VCaP (cell line): ENCODE measurements around the gene KLHL25.

Source experiments
- H3K27ac ChIP-seq: fragments of 450-650 bp; 2 replicates; pipeline ENCODE4 v1.5.1; 2017
- TF ChIP-seq, protein P1 (sequence below): fragments of 450-650 bp; conservative IDR thresholded peaks from 2 replicates; pipeline ENCODE4 v1.5.1; 2017; ENCODE audit warnings: mild to moderate bottlenecking, moderate library complexity

Gene KLHL25

GRCh38 chr15:85772668-85773067, 22.1 kb downstream of the KLHL25 start:
- no peak overlapping the region for H3K27ac ChIP-seq

DNA sequence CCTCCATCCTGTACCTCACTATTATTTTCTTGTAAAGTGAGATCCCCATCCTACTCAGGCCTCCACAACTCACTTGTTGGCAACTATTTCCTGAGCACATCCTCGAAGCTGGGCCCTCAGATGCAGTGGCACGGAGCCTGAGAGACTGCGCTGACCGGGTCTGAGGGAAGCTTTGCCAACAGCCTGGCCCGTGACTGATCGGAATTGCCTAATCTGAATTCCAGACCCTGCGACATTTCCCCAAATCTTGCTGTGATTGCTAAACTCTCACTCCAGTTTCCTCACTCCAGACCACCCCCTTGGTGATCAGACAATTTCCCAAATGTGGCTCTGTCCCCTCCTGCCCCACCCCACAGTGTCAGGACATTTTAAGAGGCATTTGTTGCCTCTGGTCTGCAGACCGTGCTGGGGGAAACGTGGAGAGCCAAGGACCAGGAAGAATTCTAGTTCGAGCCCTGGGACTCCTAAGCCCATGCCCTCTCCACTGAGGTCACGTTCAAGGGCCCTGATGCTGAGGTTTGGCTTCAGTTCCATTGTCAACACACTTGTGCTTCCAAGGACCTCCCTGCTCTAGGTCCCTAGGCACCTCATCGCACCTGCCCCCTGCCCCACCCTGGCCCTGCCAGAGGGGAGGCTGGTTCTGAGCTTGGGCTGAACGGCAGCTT, 22.8 kb downstream of the KLHL25 start:
- TF ChIP-seq, protein P1, sequence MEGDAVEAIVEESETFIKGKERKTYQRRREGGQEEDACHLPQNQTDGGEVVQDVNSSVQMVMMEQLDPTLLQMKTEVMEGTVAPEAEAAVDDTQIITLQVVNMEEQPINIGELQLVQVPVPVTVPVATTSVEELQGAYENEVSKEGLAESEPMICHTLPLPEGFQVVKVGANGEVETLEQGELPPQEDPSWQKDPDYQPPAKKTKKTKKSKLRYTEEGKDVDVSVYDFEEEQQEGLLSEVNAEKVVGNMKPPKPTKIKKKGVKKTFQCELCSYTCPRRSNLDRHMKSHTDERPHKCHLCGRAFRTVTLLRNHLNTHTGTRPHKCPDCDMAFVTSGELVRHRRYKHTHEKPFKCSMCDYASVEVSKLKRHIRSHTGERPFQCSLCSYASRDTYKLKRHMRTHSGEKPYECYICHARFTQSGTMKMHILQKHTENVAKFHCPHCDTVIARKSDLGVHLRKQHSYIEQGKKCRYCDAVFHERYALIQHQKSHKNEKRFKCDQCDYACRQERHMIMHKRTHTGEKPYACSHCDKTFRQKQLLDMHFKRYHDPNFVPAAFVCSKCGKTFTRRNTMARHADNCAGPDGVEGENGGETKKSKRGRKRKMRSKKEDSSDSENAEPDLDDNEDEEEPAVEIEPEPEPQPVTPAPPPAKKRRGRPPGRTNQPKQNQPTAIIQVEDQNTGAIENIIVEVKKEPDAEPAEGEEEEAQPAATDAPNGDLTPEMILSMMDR = no peak

More at GRCh38 chr15:85772668-85773067, 22.1 kb downstream of the KLHL25 start:
- TF ChIP-seq, protein P1 = no peak

GRCh38 chr15:85771271-85771670, 23.5 kb downstream of the KLHL25 start:
- H3K27ac ChIP-seq = no peak overlapping the region
- TF ChIP-seq, protein P1 = no peak

More for the DNA sequence above, 22.8 kb downstream of the KLHL25 start:
- H3K27ac ChIP-seq = no peak overlapping the region

- TF ChIP-seq, protein P1 = no peak
Measured at GRCh38 chr15:85770096-85771041, 24.4 kb downstream of the KLHL25 start.

GRCh38 chr15:85769182-85769900, 25.4 kb downstream of the KLHL25 start:
- no peak overlapping the region for H3K27ac ChIP-seq
- TF ChIP-seq, protein P1 = no peak

More at GRCh38 chr15:85770096-85771041, 24.4 kb downstream of the KLHL25 start:
- H3K27ac ChIP-seq = no peak overlapping the region

DNA sequence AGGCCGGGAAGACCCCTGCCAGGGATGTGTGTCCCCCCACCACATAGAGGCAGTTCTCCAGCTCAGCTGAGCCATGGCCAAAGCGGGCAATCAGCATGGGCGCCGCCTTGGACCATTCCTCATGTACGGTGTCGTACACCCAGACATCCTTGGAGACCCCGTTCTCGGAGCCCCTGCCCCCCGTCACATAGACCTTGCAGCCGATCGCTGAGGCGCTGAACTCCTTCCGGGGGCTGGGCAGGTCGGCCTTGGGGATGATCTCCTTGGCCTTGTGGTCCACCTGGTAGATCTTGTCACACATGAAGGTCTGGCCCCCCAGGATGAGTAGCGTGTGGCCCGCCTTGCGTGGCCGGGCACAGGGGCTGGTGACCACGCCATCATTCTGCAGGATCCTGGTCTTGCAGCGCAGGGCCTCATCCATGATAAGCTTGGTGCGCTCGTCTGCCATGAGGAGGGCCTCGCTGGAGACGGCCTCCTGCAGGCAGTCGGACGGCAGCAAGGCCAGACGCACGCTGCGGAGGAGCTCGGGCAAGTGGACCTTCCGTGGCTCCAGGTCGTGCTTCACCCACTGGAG, 26.0 kb downstream of the KLHL25 start:
- TF ChIP-seq, protein P1 = no peak
- no peak overlapping the region for H3K27ac ChIP-seq
